Hepatocyte (in vitro differentiated cells): Measurements from ENCODE around the gene NT5E. TPM values are rescaled to one million over a fixed set of nuclear protein-coding genes. Genes with fewer than 3 reads are reported as not detected.

Experiments used
- DNase-seq: peaks from one replicate; pipeline ENCODE4 v3.0.0-alpha.2; 2016; ENCODE audit warnings: low spot score
- H2AFZ ChIP-seq: fragments of 200-600 bp; sonication (generic); 2 replicates; pipeline ENCODE4 v1.6.0; 2016; ENCODE audit warnings: antibody characterized with exemption, mild to moderate bottlenecking
- H3K27ac ChIP-seq: fragments of 200-600 bp; sonication (generic); 2 replicates; pipeline ENCODE4 v1.5.1; 2016; ENCODE audit warnings: mild to moderate bottlenecking
- H3K27me3 ChIP-seq: fragments of 200-600 bp; sonication (generic); 2 replicates; pipeline ENCODE4 v1.6.1; 2016
- H3K36me3 ChIP-seq: fragments of 200-600 bp; sonication (generic); replicated peaks from 2 replicates; pipeline ENCODE4 v1.5.1; 2016; ENCODE audit warnings: low read depth; ENCODE audit not compliant: insufficient read depth
- H3K4me1 ChIP-seq: fragments of 200-600 bp; sonication (generic); 2 replicates; pipeline ENCODE4 v1.5.1; 2016; ENCODE audit warnings: mild to moderate bottlenecking, moderate library complexity; ENCODE audit not compliant: insufficient read depth
- H3K4me2 ChIP-seq: fragments of 200-600 bp; sonication (generic); 2 replicates; pipeline ENCODE4 v1.6.0; 2016
- H3K4me3 ChIP-seq: fragments of 200-600 bp; sonication (generic); 2 replicates; pipeline ENCODE4 v1.5.1; 2016; ENCODE audit warnings: mild to moderate bottlenecking
- H3K79me2 ChIP-seq: fragments of 200-600 bp; sonication (generic); 2 replicates; pipeline ENCODE4 v1.6.0; 2017; ENCODE audit warnings: mild to moderate bottlenecking
- H3K9me2 ChIP-seq: fragments of 200-600 bp; sonication (generic); replicated peaks from 2 replicates; pipeline ENCODE4 v1.6.0; 2017; ENCODE audit warnings: mild to moderate bottlenecking; ENCODE audit not compliant: insufficient read depth
- H3K9me3 ChIP-seq: fragments of 200-600 bp; sonication (generic); 2 replicates; pipeline ENCODE4 v1.5.1; 2016; ENCODE audit warnings: low read depth, mild to moderate bottlenecking
- H4K20me1 ChIP-seq: fragments of 200-600 bp; sonication (generic); 2 replicates; pipeline ENCODE4 v1.6.0; 2016; ENCODE audit warnings: mild to moderate bottlenecking; ENCODE audit not compliant: insufficient read depth, poor library complexity, severe bottlenecking
- CTCF ChIP-seq: fragments of 200-600 bp; sonication (generic); IDR thresholded peaks from 2 replicates; pipeline ENCODE4 v1.5.1; 2016; ENCODE audit warnings: antibody characterized with exemption, mild to moderate bottlenecking; ENCODE audit not compliant: poor library complexity
- EZH2 ChIP-seq: fragments of 200-600 bp; sonication (generic); IDR thresholded peaks from 2 replicates; pipeline ENCODE4 v1.6.1; 2016; ENCODE audit warnings: antibody characterized with exemption, mild to moderate bottlenecking, borderline replicate concordance
- EZH2phosphoT487 ChIP-seq: fragments of 200-600 bp; sonication (generic); IDR thresholded peaks from one replicate; pipeline ENCODE4 v1.6.1; 2018; ENCODE audit warnings: antibody characterized with exemption, mild to moderate bottlenecking, low read depth, moderate library complexity; ENCODE audit not compliant: unreplicated experiment, severe bottlenecking
- WGBS: methylation state at CpG from one replicate; pipeline ENCODE4 v1.1.6; 2016; ENCODE audit warnings: low lambda C conversion rate; ENCODE audit errors: missing lambda C conversion rate; 5-methylcytosine and 5-hydroxymethylcytosine counted together
- polyA plus RNA-seq: library from polyadenylated mRNA; unstranded; fragments of >200 nt; fragmentation: Nextera tagmentation; extraction: Ambion mirVana; gene quantifications from 2 replicates; pipeline ENCODE4 v1.2.1, GENCODE V29; 2016
- total RNA-seq: library from RNA; depleted of rRNA; stranded (reverse); fragments of >200 nt; gene quantifications from 2 replicates; pipeline ENCODE4 v1.2.3, GENCODE V29; 2014

NT5E gene
- total and polyA plus RNA-seq, 2 experiments from 2014 or later: 1.8 to 3.0 TPM

- WGBS: 92% methylated on average over 6 of the region's 6 CpGs
- Histone ChIP-seq H3K36me3 (no peaks in the 10 kb centered on the region), H3K4me3 (no peak overlapping the region), H3K27me3 (no peaks in the 10 kb centered on the region), H2AFZ (no peak overlapping the region), H3K4me1 (no peaks in the 10 kb centered on the region), H3K4me2 (no peak overlapping the region), H3K9me3 (no peaks in the 10 kb centered on the region), H3K79me2 (no peaks in the 10 kb centered on the region), H4K20me1 (no peaks in the 10 kb centered on the region), H3K27ac (no peak overlapping the region), H3K9me2 (no peaks in the 10 kb centered on the region)
- no peak for DNase-seq
- no peak for TF ChIP-seq EZH2
- TF ChIP-seq EZH2phosphoT487: no peak
- TF ChIP-seq CTCF: no peak
Measured at GRCh38 chr6:85490516-85491248, 40.8 kb downstream of the NT5E start.

GRCh38 chr6:85493389-85493788, 43.5 kb downstream of the NT5E start:
- H3K4me1 ChIP-seq: no peaks in the 10 kb centered on the region
- no peak overlapping the region for H3K4me2 ChIP-seq
- TF ChIP-seq EZH2: no peak
- TF ChIP-seq CTCF: no peak
- no peak for TF ChIP-seq EZH2phosphoT487
- DNase-seq: no peak
- H3K9me2 ChIP-seq: no peaks in the 10 kb centered on the region
- H3K27me3 ChIP-seq: no peaks in the 10 kb centered on the region
- no peaks in the 10 kb centered on the region for H4K20me1 ChIP-seq
- no peak overlapping the region for H3K4me3 ChIP-seq
- H3K36me3 ChIP-seq: no peaks in the 10 kb centered on the region
- H2AFZ ChIP-seq: no peak overlapping the region
- H3K9me3 ChIP-seq: no peaks in the 10 kb centered on the region
- H3K27ac ChIP-seq: no peak overlapping the region
- H3K79me2 ChIP-seq: no peaks in the 10 kb centered on the region
- WGBS: 88% methylated on average over 1 of the region's 1 CpG

GRCh38 chr6:85494547-85495536, 45.0 kb downstream of the NT5E start:
- Histone ChIP-seq H3K27me3 (no peaks in the 10 kb centered on the region), H3K9me2 (no peaks in the 10 kb centered on the region), H3K27ac (peak overlapping the region; percentile 14), H4K20me1 (no peaks in the 10 kb centered on the region), H3K9me3 (no peaks in the 10 kb centered on the region), H3K4me2 (no peak overlapping the region), H2AFZ (no peak overlapping the region), H3K79me2 (no peaks in the 10 kb centered on the region), H3K4me1 (no peaks in the 10 kb centered on the region), H3K36me3 (no peaks in the 10 kb centered on the region), H3K4me3 (no peak overlapping the region)
- 61% methylated on average over 5 of the region's 5 CpGs for WGBS
- DNase-seq: peak; percentile 14
- TF ChIP-seq EZH2 (no peak), CTCF (no peak), EZH2phosphoT487 (no peak)
